Smooth muscle cell of the brain vasculature (primary cell): ENCODE data around the gene IRS1.

Experiments used
- DNase-seq: peaks from one replicate; pipeline ENCODE4 v3.0.0-alpha.2; 2012; ENCODE audit warnings: low read depth, low spot score

The IRS1 gene

GRCh38 chr2:226727251-226727650, 72.4 kb downstream of the IRS1 start:
- DNase-seq, result no peak

- DNase-seq, result no peak
Observed at GRCh38 chr2:226726546-226726945, 73.1 kb downstream of the IRS1 start.

GRCh38 chr2:226725126-226725860, 74.3 kb downstream of the IRS1 start:
- DNase-seq, result no peak

- no peak for DNase-seq
Observed at GRCh38 chr2:226721541-226721940, 78.1 kb downstream of the IRS1 start.

GRCh38 chr2:226720948-226721347, 78.7 kb downstream of the IRS1 start:
- no peak for DNase-seq

- no peak for DNase-seq
Observed at GRCh38 chr2:226717719-226718118, 81.9 kb downstream of the IRS1 start.

- DNase-seq, result no peak
Observed at GRCh38 chr2:226716126-226716525, 83.5 kb downstream of the IRS1 start.

GRCh38 chr2:226715347-226715990, 84.2 kb downstream of the IRS1 start:
- DNase-seq, result no peak

GRCh38 chr2:226712941-226713340, 86.7 kb downstream of the IRS1 start:
- no peak for DNase-seq

- no peak for DNase-seq
Observed at GRCh38 chr2:226711606-226712296, 87.9 kb downstream of the IRS1 start.

GRCh38 chr2:226707499-226707898, 92.1 kb downstream of the IRS1 start:
- DNase-seq, result no peak

- DNase-seq, result no peak
Observed at GRCh38 chr2:226705965-226706364, 93.7 kb downstream of the IRS1 start.

GRCh38 chr2:226705133-226705886, 94.3 kb downstream of the IRS1 start:
- no peak for DNase-seq

GRCh38 chr2:226703514-226703913, 96.1 kb downstream of the IRS1 start:
- DNase-seq, result no peak

GRCh38 chr2:226702376-226702775, 97.2 kb downstream of the IRS1 start:
- DNase-seq, result no peak

- no peak for DNase-seq
Observed at GRCh38 chr2:226701052-226701451, 98.6 kb downstream of the IRS1 start.

- DNase-seq, result peak; percentile 52
Observed at GRCh38 chr2:226699321-226699720, 100.3 kb downstream of the IRS1 start.

GRCh38 chr2:226698671-226699070, 100.9 kb downstream of the IRS1 start:
- DNase-seq, result no peak

GRCh38 chr2:226694586-226695284, 104.9 kb downstream of the IRS1 start:
- no peak for DNase-seq

GRCh38 chr2:226694149-226694548, 105.5 kb downstream of the IRS1 start:
- no peak for DNase-seq

- no peak for DNase-seq
Observed at GRCh38 chr2:226693521-226693920, 106.1 kb downstream of the IRS1 start.
